Effector memory CD4-positive, alpha-beta T cell (primary cell): ENCODE measurements around the gene CEBPZOS.

Experiments used
- DNase-seq, 3 donors: peaks; one replicate each; pipeline ENCODE4 v3.0.0-alpha.2; 2020
- H3K27ac ChIP-seq: 2 replicates; pipeline ENCODE4 v1.7.0; 2013; ENCODE audit warnings: mild to moderate bottlenecking, low read length, moderate library complexity; ENCODE audit not compliant: insufficient read depth, poor library complexity, severe bottlenecking
- H3K27me3 ChIP-seq: replicated peaks from 2 replicates; pipeline ENCODE4 v1.7.0; 2013; ENCODE audit warnings: mild to moderate bottlenecking, low read length; ENCODE audit not compliant: insufficient read depth, control insufficient read depth, poor library complexity, severe bottlenecking
- H3K36me3 ChIP-seq: 2 replicates; pipeline ENCODE4 v1.7.0; 2013; ENCODE audit warnings: mild to moderate bottlenecking, low read length, moderate library complexity; ENCODE audit not compliant: control insufficient read depth, insufficient read depth
- H3K4me1 ChIP-seq: 2 replicates; pipeline ENCODE4 v1.7.0; 2013; ENCODE audit warnings: low read length, mild to moderate bottlenecking; ENCODE audit not compliant: control insufficient read depth, insufficient read depth, poor library complexity, severe bottlenecking
- H3K4me3 ChIP-seq: 2 replicates; pipeline ENCODE4 v1.7.0; 2013; ENCODE audit warnings: low read length, low read depth, mild to moderate bottlenecking; ENCODE audit not compliant: insufficient read depth, poor library complexity, severe bottlenecking
- H3K9me3 ChIP-seq: 2 replicates; pipeline ENCODE4 v1.7.0; 2013; ENCODE audit warnings: mild to moderate bottlenecking, low read length, moderate library complexity; ENCODE audit not compliant: control insufficient read depth

CEBPZOS gene

GRCh38 chr2:37168217-37168981, 27.9 kb upstream of the CEBPZOS start:
- no peak for DNase-seq
- Histone ChIP-seq H3K27ac (no peak overlapping the region), H3K9me3 (no peaks in the 10 kb centered on the region), H3K4me1 (no peaks in the 10 kb centered on the region), H3K36me3 (no peaks in the 10 kb centered on the region), H3K27me3 (no peaks in the 10 kb centered on the region), H3K4me3 (no peak overlapping the region)

DNA sequence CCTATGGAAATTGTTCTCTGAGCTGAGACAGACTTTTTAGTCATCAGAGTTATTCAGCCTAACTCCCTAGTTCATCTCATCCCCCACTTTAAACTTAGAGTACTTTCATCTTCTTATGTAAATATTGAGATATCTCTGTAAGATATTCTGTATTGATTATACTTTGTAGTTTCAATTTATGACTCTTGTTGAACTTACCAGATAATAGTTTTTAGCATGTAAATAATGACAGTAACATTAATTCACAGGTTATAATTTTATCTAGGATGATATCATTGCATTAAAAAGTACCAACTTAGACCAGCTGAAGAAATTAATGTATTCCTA, 24.7 kb upstream of the CEBPZOS start:
- H3K4me1 ChIP-seq: no peaks in the 10 kb centered on the region
- H3K36me3 ChIP-seq: no peaks in the 10 kb centered on the region
- DNase-seq: no peak
- H3K27ac ChIP-seq: no peak overlapping the region
- no peaks in the 10 kb centered on the region for H3K27me3 ChIP-seq
- H3K9me3 ChIP-seq: no peaks in the 10 kb centered on the region
- H3K4me3 ChIP-seq: no peak overlapping the region

DNA sequence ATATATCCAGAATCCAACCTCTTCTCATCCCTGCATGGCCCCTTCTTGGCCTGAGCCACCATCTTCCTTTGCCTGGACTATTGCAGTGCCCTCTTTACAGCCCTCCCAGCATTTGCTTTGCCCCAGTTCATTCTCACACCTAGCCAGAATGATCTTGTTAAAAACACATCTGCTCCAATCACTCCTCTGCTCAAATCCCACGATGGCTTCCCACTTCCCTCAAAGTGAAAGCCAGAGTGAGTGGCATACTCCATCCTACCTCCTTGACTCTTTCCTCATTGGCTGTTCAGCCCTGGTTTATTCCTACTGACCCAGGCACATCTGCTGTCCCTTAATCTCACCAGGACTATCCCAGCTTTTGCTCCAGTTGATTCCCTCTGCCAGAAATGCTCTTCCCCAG, 22.6 kb upstream of the CEBPZOS start:
- no peak overlapping the region for H3K4me3 ChIP-seq
- DNase-seq: no peak
- H3K27ac ChIP-seq: no peak overlapping the region
- H3K9me3 ChIP-seq: no peaks in the 10 kb centered on the region
- no peaks in the 10 kb centered on the region for H3K36me3 ChIP-seq
- H3K27me3 ChIP-seq: no peaks in the 10 kb centered on the region
- no peaks in the 10 kb centered on the region for H3K4me1 ChIP-seq

- Histone ChIP-seq H3K4me3 (no peak overlapping the region), H3K4me1 (no peaks in the 10 kb centered on the region), H3K27me3 (no peaks in the 10 kb centered on the region), H3K9me3 (no peaks in the 10 kb centered on the region), H3K36me3 (no peaks in the 10 kb centered on the region), H3K27ac (no peak overlapping the region)
- DNase-seq: no peak
Measured at GRCh38 chr2:37180006-37180639, 16.2 kb upstream of the CEBPZOS start.

DNA sequence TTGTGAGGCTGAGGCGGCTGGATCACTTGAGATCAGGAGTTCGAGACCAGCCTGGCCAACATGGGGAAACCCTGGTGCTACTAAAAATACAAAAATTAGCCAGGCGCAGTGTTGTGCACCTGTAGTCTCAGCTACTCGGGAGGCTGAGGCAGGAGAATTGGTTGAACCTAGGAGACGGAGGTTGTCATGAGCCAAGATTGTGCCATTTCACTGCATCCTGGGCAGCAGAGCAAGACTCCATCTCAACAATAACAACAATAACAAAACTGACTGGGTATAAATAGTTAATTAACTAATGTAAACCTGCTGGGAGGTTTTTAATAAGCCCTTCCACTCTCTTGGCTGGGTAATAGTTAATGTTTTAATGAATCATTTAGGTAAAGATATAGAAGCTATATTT, 15.7 kb upstream of the CEBPZOS start:
- H3K27me3 ChIP-seq: no peaks in the 10 kb centered on the region
- no peaks in the 10 kb centered on the region for H3K9me3 ChIP-seq
- no peak overlapping the region for H3K27ac ChIP-seq
- no peaks in the 10 kb centered on the region for H3K36me3 ChIP-seq
- H3K4me3 ChIP-seq: no peak overlapping the region
- DNase-seq: no peak
- no peaks in the 10 kb centered on the region for H3K4me1 ChIP-seq

DNA sequence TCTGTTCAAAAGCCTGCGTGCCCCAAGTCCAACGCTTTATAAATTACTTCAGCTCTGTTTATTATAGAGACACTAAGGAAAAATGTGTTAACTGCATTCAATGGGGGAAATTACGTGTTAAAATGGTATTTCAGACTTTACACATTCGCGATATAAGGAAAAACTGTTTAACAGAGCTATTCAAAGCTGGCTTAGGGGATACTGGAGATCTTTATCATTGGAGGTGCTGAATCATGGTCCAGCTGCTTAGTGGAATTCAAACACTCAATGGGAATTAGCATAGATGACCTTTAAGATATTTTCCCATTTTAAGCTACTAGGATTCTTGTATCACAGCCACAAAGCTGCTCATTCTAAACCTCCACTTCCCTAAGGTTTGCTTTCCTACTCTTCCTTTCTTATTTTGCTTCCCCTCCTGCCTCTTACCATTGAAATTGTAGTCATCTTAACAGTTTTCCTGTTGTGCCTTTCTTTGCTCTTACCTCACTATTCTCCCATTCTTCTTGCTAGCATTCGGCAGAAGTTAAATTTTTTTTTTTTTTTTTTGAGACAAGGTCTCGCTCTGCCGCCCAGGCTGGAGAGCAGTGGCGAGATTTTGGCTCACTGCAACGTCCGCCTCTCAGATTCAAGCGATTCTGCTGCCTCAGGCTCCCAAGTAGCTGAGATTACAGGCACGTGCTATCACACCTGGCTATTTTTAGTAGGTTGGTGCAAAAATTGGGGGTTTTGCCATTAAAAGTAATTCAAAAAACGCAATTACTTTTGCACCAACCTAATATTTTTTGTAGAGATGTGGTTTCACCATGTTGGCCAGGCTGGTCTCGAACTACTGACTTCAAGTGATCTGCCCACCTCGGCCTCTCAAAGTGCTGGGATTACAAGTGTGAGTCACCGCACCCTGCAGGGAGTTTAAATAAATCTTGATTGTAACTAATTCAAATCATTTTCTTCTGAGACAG, 14.3 kb upstream of the CEBPZOS start:
- no peaks in the 10 kb centered on the region for H3K27me3 ChIP-seq
- H3K27ac ChIP-seq: no peak overlapping the region
- no peak for DNase-seq
- H3K4me3 ChIP-seq: no peak overlapping the region
- no peaks in the 10 kb centered on the region for H3K4me1 ChIP-seq
- no peaks in the 10 kb centered on the region for H3K9me3 ChIP-seq
- H3K36me3 ChIP-seq: no peaks in the 10 kb centered on the region

DNA sequence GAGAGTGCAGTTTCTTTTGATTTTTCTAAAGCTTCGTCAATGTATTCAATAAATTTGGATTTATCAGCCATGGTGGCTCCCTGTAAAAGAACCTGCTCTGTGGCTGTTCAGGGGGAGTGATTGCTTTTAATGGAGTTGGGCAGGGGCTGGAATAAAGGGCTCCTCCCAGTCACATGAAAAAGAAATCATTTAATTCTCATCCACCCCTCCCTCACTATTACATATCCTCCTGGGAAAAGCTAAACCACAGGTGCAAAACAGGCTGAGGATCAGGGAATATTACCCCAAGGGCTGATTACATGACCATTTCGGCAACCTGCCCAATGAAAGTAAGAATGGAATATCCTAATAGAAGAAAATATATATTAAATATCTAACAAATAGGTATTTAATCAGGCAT, 7.7 kb upstream of the CEBPZOS start, which contains the start of gene SULT6B1:
SULT6B1 (minus strand) TSS at position 101 of the 400 bp plus-strand sequence; CDS start at position 71, 30 bp downstream.
- no peak within 1 kb of the TSS for H3K27ac ChIP-seq
- DNase-seq: no peak

GRCh38 chr2:37189452-37190153, 6.7 kb upstream of the CEBPZOS start:
- no peak overlapping the region for H3K27ac ChIP-seq
- H3K27me3 ChIP-seq: no peaks in the 10 kb centered on the region
- no peaks in the 10 kb centered on the region for H3K36me3 ChIP-seq
- H3K4me3 ChIP-seq: no peak overlapping the region
- H3K9me3 ChIP-seq: no peaks in the 10 kb centered on the region
- H3K4me1 ChIP-seq: no peaks in the 10 kb centered on the region
- DNase-seq: no peak

More for the DNA sequence above, 7.7 kb upstream of the CEBPZOS start, which contains the start of gene SULT6B1:
- Histone ChIP-seq H3K36me3 (no peaks in the 10 kb centered on the region), H3K4me3 (no peak within 1 kb of the TSS), H3K9me3 (no peaks in the 10 kb centered on the region), H3K27me3 (no peaks in the 10 kb centered on the region), H3K4me1 (no peaks in the 10 kb centered on the region)

GRCh38 chr2:37190290-37190689, 6.0 kb upstream of the CEBPZOS start:
- no peaks in the 10 kb centered on the region for H3K36me3 ChIP-seq
- no peak overlapping the region for H3K4me3 ChIP-seq
- H3K4me1 ChIP-seq: no peaks in the 10 kb centered on the region
- no peaks in the 10 kb centered on the region for H3K9me3 ChIP-seq
- no peaks in the 10 kb centered on the region for H3K27me3 ChIP-seq
- H3K27ac ChIP-seq: no peak overlapping the region
- no peak for DNase-seq
